Heart left ventricle (tissue), 16 donors: ENCODE measurements around the gene PTPRD. TPM values are rescaled to one million over a fixed set of nuclear protein-coding genes. Genes with fewer than 3 reads are reported as not detected.

Experiments used
- ATAC-seq, 4 donors: fragments of 200-7000 bp; cut with Tn5 transposase; one replicate each; pipeline ENCODE4 v1.9.1; 2020 to 2022; ENCODE audit warnings: moderate library complexity in 4 of 4, mild to moderate bottlenecking in 3 of 4, moderate number of reproducible peaks in 1 of 4
- DNase-seq, 5 donors: peaks; one replicate each; pipeline ENCODE4 v3.0.0-alpha.2; 2020
- H3K27ac ChIP-seq, 12 donors: fragments of 200-600 bp; sonication (generic) in 4 of 12; one replicate each; pipeline versions ENCODE4 v1.5.0 to v1.8.0; 2016 to 2022; ENCODE audit warnings: mild to moderate bottlenecking in 2 of 12
- H3K27me3 ChIP-seq, 9 donors: fragments of 200-600 bp; sonication (generic) in 2 of 9; one replicate each; pipeline versions ENCODE4 v1.5.1 to v1.8.0; 2016 to 2022; ENCODE audit warnings: mild to moderate bottlenecking in 3 of 9
- H3K36me3 ChIP-seq, 9 donors: fragments of 200-600 bp; sonication (generic) in 2 of 9; one replicate each; pipeline versions ENCODE4 v1.5.0 to v1.8.0; 2018 to 2022; ENCODE audit warnings: mild to moderate bottlenecking in 2 of 9
- H3K4me1 ChIP-seq, 12 donors: fragments of 200-600 bp; sonication (generic) in 4 of 12; one replicate each; pipeline versions ENCODE4 v1.5.0 to v1.8.0; 2016 to 2022; ENCODE audit warnings: mild to moderate bottlenecking in 3 of 12
- H3K4me3 ChIP-seq, 12 donors: fragments of 200-600 bp; sonication (generic) in 4 of 12; one replicate each; pipeline versions ENCODE4 v1.5.0 to v1.8.0; 2017 to 2022; ENCODE audit warnings: mild to moderate bottlenecking in 9 of 12, moderate library complexity in 4 of 12
- H3K9me3 ChIP-seq, 12 donors: fragments of 200-600 bp; sonication (generic) in 4 of 12; one replicate each; pipeline versions ENCODE4 v1.5.0 to v1.8.0; 2016 to 2022; ENCODE audit warnings: mild to moderate bottlenecking in 1 of 12
- POLR2A ChIP-seq, 2 donors: fragments of 450-650 bp; IDR thresholded peaks; one replicate each; pipeline ENCODE4 v1.6.1; 2017; ENCODE audit warnings: antibody characterized with exemption in 2 of 2, mild to moderate bottlenecking in 2 of 2, moderate library complexity in 2 of 2
- WGBS, 4 donors: extraction: QIAGEN DNeasy Blood & Tissue Kit in 2 of 4; methylation state at CpG; one replicate each; pipeline versions ENCODE4 v1.1.5 to v1.1.7; 2013 to 2018; 5-methylcytosine and 5-hydroxymethylcytosine counted together
- intact Hi-C, 10 donors: fragments of 100-400 bp; cut with DNase I; formaldehyde crosslinking; loops; one replicate each; pipeline versions ENCODE4 v1.11.1 to v1.14.2; 2022
- polyA plus RNA-seq, 2 donors: library from polyadenylated mRNA; stranded (reverse); fragments of 200-250 nt; gene quantifications; one replicate each; pipeline ENCODE4 v1.2.3, GENCODE V29; 2013
- total RNA-seq, 9 donors: library from RNA; depleted of rRNA in 2 of 9; stranded (reverse); fragments of >200 nt in 2 of 9; fragmentation: NEBNext Ultra II Directional in 3 of 9; extraction: Animal tissue kit (Norgen Biotek cat#: 25700) in 3 of 9; gene quantifications; one replicate each; pipeline versions ENCODE4 v1.1.0 to v1.2.4, GENCODE V29; 2016 to 2023
- TF ChIP-seq, protein P1 (sequence below), 12 donors: fragments of 200-600 bp; sonication (generic) in 4 of 12; IDR thresholded peaks; one replicate each; pipeline versions ENCODE4 v1.5.0 to v1.8.0; 2018 to 2022; ENCODE audit warnings: antibody characterized with exemption in 12 of 12, mild to moderate bottlenecking in 5 of 12
- donor health status: ischemic (EF 13 %, LVEDD 7.1; RV severe dilation, severe dysfunction).
- donor health status: healthy with polysubstance abuse.
- donor health status: DM: no; HTN: yes; CAD: no.
- donor health status: DM: no; HTN: no; CAD: no.
- donor health status: ischemic (EF 25% LVEDD 6.9; RV normal size, moderate dysfunction).
- donor health status: ischemic (EF 25% LVEDD 5.7; RV mildly dilated, moderate dysfunction).
- donor health status: healthy.
- donor health status: DM: yes; HTN: yes; CAD: no.
- donor health status: ischemic (EF 35%, LVEDD 5.7; RV mildly dilated, moderate dysfunction).
- donor health status: nonischemic (EF 11% LVEDD 7.7; RV severe dilation, severe dysfunction).
- donor health status: DM: yes; HTN: yes; CAD: no.
- donor health status: PGD.
- donor health status: ischemic (EF 29% LVEDD 5.4; RV normal size, mild dysfunction).
- donor health status: nonischemic (EF 23%, LVEDD 6.1; RV moderate dilation, normal function).

PTPRD gene
- total and polyA plus RNA-seq, 11 donors, result 1.4 to 25.3 (median 15.1) TPM

- WGBS, 4 donors, result 3 to 12% (median 7%) methylated on average over 2 of the region's 2 CpGs
- Histone ChIP-seq H3K9me3 (peaks cover 0 to under 1% (median 0%) of the 10 kb centered on the region in 12 donors), H3K4me1 (peaks cover 0 to 11% (median 7%) of the 10 kb centered on the region in 12 donors), H3K4me3 (peak overlapping the region in 1 of 12 donors; percentile 27), H3K36me3 (no peaks in the 10 kb centered on the region), H3K27ac (no peak overlapping the region), H3K27me3 (no peaks in the 10 kb centered on the region)
- DNase-seq (no peak), ATAC-seq (peak in 3 of 4 donors; percentile 36 to 49 (median 36))
- TF ChIP-seq POLR2A (IDR thresholded peaks at IDR 0.05), result no peak
- intact Hi-C loops, result loop anchor here in 2 of 10 donors (10.0 kb wide), 2 partner anchors 64 to 1676 kb away; no protein-coding TSS in a partner anchor
Observed at GRCh38 chr9:8750639-8751051, 1862.2 kb downstream of the PTPRD start.

GRCh38 chr9:8745347-8745746 is 1867.5 kb downstream of the PTPRD start:
- Histone ChIP-seq H3K4me1 (peaks cover 0 to 3% (median under 1%) of the 10 kb centered on the region in 12 donors), H3K9me3 (no peaks in the 10 kb centered on the region), H3K36me3 (no peaks in the 10 kb centered on the region), H3K27me3 (no peaks in the 10 kb centered on the region), H3K27ac (no peak overlapping the region), H3K4me3 (no peak overlapping the region)
- no peak for TF ChIP-seq POLR2A (IDR thresholded peaks at IDR 0.05)
- TF ChIP-seq, protein P1, sequence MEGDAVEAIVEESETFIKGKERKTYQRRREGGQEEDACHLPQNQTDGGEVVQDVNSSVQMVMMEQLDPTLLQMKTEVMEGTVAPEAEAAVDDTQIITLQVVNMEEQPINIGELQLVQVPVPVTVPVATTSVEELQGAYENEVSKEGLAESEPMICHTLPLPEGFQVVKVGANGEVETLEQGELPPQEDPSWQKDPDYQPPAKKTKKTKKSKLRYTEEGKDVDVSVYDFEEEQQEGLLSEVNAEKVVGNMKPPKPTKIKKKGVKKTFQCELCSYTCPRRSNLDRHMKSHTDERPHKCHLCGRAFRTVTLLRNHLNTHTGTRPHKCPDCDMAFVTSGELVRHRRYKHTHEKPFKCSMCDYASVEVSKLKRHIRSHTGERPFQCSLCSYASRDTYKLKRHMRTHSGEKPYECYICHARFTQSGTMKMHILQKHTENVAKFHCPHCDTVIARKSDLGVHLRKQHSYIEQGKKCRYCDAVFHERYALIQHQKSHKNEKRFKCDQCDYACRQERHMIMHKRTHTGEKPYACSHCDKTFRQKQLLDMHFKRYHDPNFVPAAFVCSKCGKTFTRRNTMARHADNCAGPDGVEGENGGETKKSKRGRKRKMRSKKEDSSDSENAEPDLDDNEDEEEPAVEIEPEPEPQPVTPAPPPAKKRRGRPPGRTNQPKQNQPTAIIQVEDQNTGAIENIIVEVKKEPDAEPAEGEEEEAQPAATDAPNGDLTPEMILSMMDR (IDR thresholded peaks at IDR 0.05), result no peak
- intact Hi-C loops, result loop anchor here in 1 of 10 donors (10.0 kb wide), 1 partner anchor 61 kb away; no protein-coding TSS in a partner anchor
- ATAC-seq, result no peak
- no peak for DNase-seq
- WGBS, 4 donors, result 81 to 91% (median 86%) methylated on average over 5 of the region's 5 CpGs

DNA sequence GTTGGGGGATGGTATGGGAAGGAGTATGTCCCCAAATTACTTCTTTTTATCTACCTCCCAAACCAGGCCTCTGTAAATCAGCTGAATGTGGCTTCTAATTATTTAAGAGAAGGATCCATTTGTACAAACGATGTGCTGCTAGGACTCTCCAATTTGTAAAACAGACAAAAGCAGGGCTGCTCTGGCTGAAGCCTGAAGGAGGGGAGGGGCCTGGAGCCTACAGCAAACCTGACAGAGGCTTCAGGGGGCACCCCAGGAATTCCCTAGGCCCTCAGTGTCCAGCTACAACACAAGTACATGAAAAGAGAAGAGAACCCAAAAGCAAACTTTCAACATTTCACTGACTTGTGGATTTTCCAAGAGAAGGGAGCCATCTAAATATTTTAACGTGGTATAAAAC is 1873.9 kb downstream of the PTPRD start:
- ATAC-seq, result no peak
- no peak overlapping the region for H3K27ac ChIP-seq

DNA sequence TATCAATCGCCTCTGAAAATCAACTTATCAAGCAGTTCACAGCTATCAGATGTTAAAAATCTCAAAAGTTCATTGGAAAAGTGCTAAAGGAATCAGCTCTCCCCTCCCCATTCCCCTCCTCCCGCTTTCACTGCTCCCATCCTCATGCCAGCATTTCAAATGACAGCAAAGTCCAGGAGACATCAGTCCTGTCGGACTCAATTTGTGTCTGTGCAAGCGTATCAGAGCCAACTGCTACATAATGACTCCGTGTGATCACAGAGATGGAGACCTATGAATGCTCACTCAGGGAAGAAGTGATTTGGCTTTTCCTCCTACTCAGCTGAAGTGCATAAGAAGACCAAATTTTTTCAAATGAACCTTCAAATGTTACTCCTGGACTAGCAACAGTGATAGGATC is 1876.0 kb downstream of the PTPRD start:
- intact Hi-C loops, result no loop called here
- whole genome bisulfite sequencing, 4 donors, result 75 to 85% (median 79%) methylated on average over 5 of the region's 5 CpGs
- Histone ChIP-seq H3K27me3 (no peaks in the 10 kb centered on the region), H3K36me3 (no peaks in the 10 kb centered on the region), H3K4me3 (no peak overlapping the region), H3K9me3 (no peaks in the 10 kb centered on the region), H3K27ac (no peak overlapping the region), H3K4me1 (peaks cover 0 to 7% (median 0%) of the 10 kb centered on the region in 12 donors)
- TF ChIP-seq, protein P1 (IDR thresholded peaks at IDR 0.05), result no peak
- no peak for TF ChIP-seq POLR2A (IDR thresholded peaks at IDR 0.05)
- ATAC-seq (no peak), DNase-seq (no peak)

More for the DNA sequence above, 1873.9 kb downstream of the PTPRD start:
- no peak overlapping the region for H3K4me3 ChIP-seq
- 68 to 77% (median 71%) methylated on average over 2 of the region's 2 CpGs for WGBS, 4 donors
- intact Hi-C loops, result no loop called here
- no peak for DNase-seq
- no peak for TF ChIP-seq POLR2A (IDR thresholded peaks at IDR 0.05)
- TF ChIP-seq, protein P1 (IDR thresholded peaks at IDR 0.05), result no peak
- peaks cover 0 to 6% (median 0%) of the 10 kb centered on the region in 12 donors for H3K4me1 ChIP-seq
- H3K36me3 ChIP-seq, result no peaks in the 10 kb centered on the region
- no peaks in the 10 kb centered on the region for H3K27me3 ChIP-seq
- no peaks in the 10 kb centered on the region for H3K9me3 ChIP-seq

GRCh38 chr9:8734760-8735159 is 1878.0 kb downstream of the PTPRD start:
- Histone ChIP-seq H3K4me3 (no peak overlapping the region), H3K9me3 (no peaks in the 10 kb centered on the region), H3K36me3 (no peaks in the 10 kb centered on the region), H3K27ac (no peak overlapping the region), H3K4me1 (peaks cover 0 to 7% (median 0%) of the 10 kb centered on the region in 12 donors), H3K27me3 (no peaks in the 10 kb centered on the region)
- TF ChIP-seq, protein P1 (IDR thresholded peaks at IDR 0.05), result no peak
- intact Hi-C loops, result no loop called here
- WGBS, 4 donors, result 56 to 77% (median 68%) methylated on average over 5 of the region's 5 CpGs
- no peak for ATAC-seq
- DNase-seq, result no peak
